Muscle layer of colon (tissue), 2 donors: ENCODE data around the gene ADGRG6.
"Not testable (repeated sequence)": the region's sequence is repeated elsewhere in the genome, so short reads cannot be mapped to it uniquely, and the experiment has no call there.

ENCODE experiments used
- H3K27ac ChIP-seq: one replicate; pipeline ENCODE4 v1.7.0; 2013; ENCODE audit warnings: low read depth, mild to moderate bottlenecking, low read length, moderate library complexity
- H3K27me3 ChIP-seq, 2 donors: one replicate each; pipeline ENCODE4 v1.7.0; 2013; ENCODE audit warnings: low read length in 2 of 2, mild to moderate bottlenecking in 2 of 2; ENCODE audit not compliant: insufficient read depth in 2 of 2, control insufficient read depth in 1 of 2
- H3K36me3 ChIP-seq: one replicate; pipeline ENCODE4 v1.7.0; 2013; ENCODE audit warnings: mild to moderate bottlenecking, low read length; ENCODE audit not compliant: insufficient read depth
- H3K4me1 ChIP-seq: one replicate; pipeline ENCODE4 v1.7.0; 2013; ENCODE audit warnings: mild to moderate bottlenecking, low read length; ENCODE audit not compliant: insufficient read depth
- H3K4me3 ChIP-seq, 2 donors: one replicate each; pipeline ENCODE4 v1.7.0; 2013; ENCODE audit warnings: low read length in 2 of 2, low read depth in 1 of 2, mild to moderate bottlenecking in 1 of 2, moderate library complexity in 1 of 2
- H3K9ac ChIP-seq: one replicate; pipeline ENCODE4 v1.7.0; 2013; ENCODE audit warnings: low read length
- H3K9me3 ChIP-seq: one replicate; pipeline ENCODE4 v1.7.0; 2013; ENCODE audit warnings: mild to moderate bottlenecking, low read length
- donor health status: abdominal sarcoma.
- donor health status: Adenocarcinoma of cecum.

ADGRG6 gene

DNA sequence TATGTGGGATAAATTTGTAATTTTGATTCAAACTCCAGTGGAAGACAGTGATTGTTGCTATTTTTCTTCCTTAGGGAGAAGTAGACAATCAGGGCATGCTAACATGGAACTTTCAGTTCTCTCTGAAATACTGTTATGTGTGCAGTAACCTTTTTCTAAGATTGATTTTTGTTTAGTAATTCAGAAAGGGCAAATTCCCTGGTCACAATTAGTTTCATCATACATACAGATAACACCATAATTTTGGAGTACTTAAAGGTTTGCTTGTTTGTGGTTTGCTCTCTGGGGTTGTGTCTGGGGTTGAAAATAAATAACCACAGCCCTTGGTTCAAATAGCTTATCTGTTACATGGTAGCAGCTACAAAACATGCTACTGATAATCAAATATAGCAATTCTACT lies 34.4 kb downstream of the ADGRG6 start:
- Histone ChIP-seq H3K27ac (no peak overlapping the region), H3K27me3 (no peaks in the 10 kb centered on the region), H3K36me3 (no peaks in the 10 kb centered on the region), H3K4me3 (no peak overlapping the region), H3K9me3 (no peaks in the 10 kb centered on the region), H3K4me1 (no peaks in the 10 kb centered on the region), H3K9ac (no peak overlapping the region)

DNA sequence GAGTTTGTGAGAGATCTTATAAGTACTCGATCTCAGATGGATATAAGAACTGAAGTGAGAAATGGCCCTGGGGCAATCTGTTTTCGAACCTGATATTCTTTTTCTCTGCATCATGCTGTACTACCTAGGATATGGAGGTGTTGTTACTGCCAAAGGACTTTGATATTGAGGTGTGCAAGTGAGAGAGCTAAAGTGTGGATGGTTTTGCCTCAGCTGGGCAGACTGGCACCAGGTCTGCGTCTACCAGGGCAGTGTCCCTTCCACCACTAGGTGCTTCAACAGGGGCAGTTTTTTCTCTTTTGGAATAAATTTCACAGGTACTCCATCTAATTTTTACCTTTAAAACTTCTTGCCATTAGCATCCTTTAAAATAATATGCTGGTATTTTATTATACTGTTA lies 35.0 kb downstream of the ADGRG6 start:
- no peaks in the 10 kb centered on the region for H3K36me3 ChIP-seq
- H3K27ac ChIP-seq: no peak overlapping the region
- H3K4me1 ChIP-seq: no peaks in the 10 kb centered on the region
- H3K9me3 ChIP-seq: no peaks in the 10 kb centered on the region
- no peak overlapping the region for H3K9ac ChIP-seq
- no peaks in the 10 kb centered on the region for H3K27me3 ChIP-seq
- no peak overlapping the region for H3K4me3 ChIP-seq

DNA sequence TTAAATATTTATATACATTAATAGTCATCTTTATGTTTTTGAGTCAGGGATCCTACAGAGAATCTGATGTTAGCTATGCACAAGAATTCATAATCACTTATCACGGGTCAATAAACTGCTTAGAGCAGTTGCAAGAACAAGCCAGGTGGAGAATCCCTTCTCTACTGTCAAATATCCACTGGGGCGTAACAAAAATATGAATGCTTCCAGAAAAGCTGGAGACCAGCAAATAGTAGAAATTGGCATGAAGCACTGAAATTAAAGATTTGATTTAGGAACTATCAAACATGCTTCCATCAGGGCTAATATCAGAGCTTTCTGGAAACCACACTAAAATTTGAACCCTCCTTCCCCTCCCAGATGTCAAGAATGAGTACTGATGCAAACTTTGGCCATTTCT lies 37.3 kb downstream of the ADGRG6 start:
- Histone ChIP-seq H3K9ac (no peak overlapping the region), H3K4me3 (no peak overlapping the region), H3K36me3 (no peaks in the 10 kb centered on the region), H3K9me3 (no peaks in the 10 kb centered on the region), H3K27ac (no peak overlapping the region), H3K4me1 (no peaks in the 10 kb centered on the region), H3K27me3 (no peaks in the 10 kb centered on the region)

DNA sequence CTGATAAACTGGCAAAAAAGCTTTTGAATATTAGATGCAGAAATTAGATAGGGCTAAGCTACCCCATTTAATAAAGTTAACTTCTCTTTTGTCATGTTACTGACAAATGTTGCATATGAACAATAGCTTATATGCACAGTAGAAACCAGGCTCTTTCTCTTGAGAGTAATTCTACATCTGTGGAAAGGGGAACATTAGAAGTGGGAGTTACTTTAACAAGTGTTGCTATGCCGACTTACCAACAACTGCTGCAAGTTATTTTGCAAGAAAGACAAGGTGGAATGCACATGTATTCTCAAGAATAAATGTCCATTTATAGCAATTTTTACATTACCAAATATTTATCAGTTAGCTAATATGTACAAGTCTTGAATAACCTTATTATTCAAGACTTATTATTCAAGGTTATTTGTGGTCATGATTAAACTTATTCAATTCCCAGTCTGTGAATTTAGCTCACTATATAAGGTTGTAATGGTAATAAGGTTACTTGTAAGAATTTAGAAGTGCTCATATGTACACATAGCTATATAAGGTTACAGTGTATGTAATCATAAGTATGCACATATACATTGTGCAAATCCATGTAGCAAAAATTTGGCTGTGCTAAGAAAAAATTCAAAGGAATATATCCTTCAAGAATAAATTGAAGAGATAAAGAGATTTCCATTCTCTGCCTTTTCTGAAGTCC lies 38.3 kb downstream of the ADGRG6 start:
- no peaks in the 10 kb centered on the region for H3K9me3 ChIP-seq
- no peak overlapping the region for H3K4me3 ChIP-seq
- no peak overlapping the region for H3K9ac ChIP-seq
- no peaks in the 10 kb centered on the region for H3K27me3 ChIP-seq
- H3K36me3 ChIP-seq: no peaks in the 10 kb centered on the region
- H3K4me1 ChIP-seq: no peaks in the 10 kb centered on the region
- no peak overlapping the region for H3K27ac ChIP-seq

DNA sequence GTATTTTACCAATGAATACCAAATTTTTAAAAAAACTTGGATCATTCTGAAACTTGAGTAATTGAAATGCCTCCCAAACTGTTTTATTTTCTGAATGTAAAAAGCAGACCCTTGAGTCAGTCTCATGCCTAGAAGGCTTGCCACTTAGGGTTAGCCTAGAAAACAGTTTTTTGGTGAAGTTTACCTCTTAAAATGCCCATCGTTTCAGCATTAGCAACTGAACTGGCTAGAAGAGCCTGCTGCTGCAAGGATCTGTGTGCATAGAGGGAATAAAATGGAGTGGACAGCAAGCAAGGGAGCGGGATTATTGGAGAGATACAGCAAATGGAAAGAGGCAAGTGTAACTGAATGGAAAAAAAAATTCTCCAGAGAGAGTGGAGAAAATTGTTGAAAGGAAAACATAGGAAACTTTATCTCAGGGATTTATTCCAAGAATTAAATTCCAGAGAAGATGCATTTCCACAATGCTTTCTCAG lies 40.1 kb downstream of the ADGRG6 start:
- H3K9me3 ChIP-seq: no peaks in the 10 kb centered on the region
- H3K36me3 ChIP-seq: no peaks in the 10 kb centered on the region
- no peaks in the 10 kb centered on the region for H3K4me1 ChIP-seq
- H3K27me3 ChIP-seq: no peaks in the 10 kb centered on the region
- no peak overlapping the region for H3K4me3 ChIP-seq
- H3K27ac ChIP-seq: no peak overlapping the region
- H3K9ac ChIP-seq: no peak overlapping the region

DNA sequence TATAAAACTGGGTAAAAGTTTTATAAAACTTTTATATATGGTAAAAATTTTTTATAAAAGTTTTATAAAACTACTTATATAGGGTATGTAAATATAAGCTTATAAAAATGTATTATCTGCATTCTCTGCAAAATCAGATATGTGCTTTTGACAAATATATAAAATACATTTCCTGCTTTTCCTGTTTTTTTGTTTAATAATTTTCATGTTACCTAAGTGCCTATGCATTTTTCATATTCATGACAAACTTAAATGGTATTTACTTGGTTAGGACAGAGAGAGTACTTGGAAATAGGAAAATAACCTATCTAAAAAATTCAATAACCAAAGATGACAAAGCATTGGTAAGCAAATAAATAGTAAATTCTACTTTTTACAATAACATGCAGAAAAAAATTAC lies 41.2 kb downstream of the ADGRG6 start:
- Histone ChIP-seq H3K4me1 (no peaks in the 10 kb centered on the region), H3K9ac (no peak overlapping the region), H3K27ac (no peak overlapping the region), H3K9me3 (no peaks in the 10 kb centered on the region), H3K36me3 (no peaks in the 10 kb centered on the region), H3K4me3 (no peak overlapping the region), H3K27me3 (no peaks in the 10 kb centered on the region)

DNA sequence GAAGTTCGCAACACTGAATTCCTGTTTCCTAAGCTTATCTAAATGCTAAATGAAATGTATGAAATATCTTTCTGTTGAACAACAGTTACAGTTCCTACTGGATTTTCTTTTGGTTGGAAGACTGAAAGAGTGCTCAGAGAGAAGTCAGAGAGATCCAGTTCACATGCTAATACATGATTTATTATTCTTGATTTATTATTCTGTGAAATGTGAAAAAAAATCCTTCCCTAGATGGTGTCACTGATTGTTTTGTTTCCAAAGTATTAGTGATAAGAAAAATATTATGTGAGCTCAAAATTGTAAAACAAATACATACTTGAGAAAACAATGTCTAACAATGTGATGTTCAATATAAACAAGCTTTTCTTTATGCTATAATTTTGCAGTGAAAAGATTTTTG lies 42.1 kb downstream of the ADGRG6 start:
- no peak overlapping the region for H3K9ac ChIP-seq
- no peaks in the 10 kb centered on the region for H3K27me3 ChIP-seq
- H3K36me3 ChIP-seq: no peaks in the 10 kb centered on the region
- no peaks in the 10 kb centered on the region for H3K4me1 ChIP-seq
- H3K4me3 ChIP-seq: no peak overlapping the region
- no peaks in the 10 kb centered on the region for H3K9me3 ChIP-seq
- no peak overlapping the region for H3K27ac ChIP-seq

DNA sequence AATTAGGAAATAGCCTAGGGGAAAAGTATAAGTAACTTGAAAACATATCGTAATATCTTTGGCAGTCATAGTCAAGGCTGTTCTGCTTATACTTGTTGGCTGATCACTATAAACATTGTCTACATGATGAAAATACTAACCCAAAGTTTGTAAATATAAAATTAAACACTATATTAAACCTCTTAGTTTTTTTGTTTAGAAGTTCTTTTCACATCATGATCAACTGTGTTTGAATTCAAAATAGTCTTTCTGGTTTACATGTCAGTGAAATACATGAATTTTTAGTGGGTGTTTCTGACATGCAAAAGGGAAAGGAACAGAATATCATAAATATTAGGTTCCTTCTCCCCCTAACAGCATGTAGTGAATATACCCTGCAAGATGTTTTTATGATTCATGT lies 43.5 kb downstream of the ADGRG6 start:
- H3K4me1 ChIP-seq: no peaks in the 10 kb centered on the region
- no peak overlapping the region for H3K27ac ChIP-seq
- H3K9ac ChIP-seq: no peak overlapping the region
- no peak overlapping the region for H3K4me3 ChIP-seq
- no peaks in the 10 kb centered on the region for H3K27me3 ChIP-seq
- H3K36me3 ChIP-seq: no peaks in the 10 kb centered on the region
- H3K9me3 ChIP-seq: no peaks in the 10 kb centered on the region

DNA sequence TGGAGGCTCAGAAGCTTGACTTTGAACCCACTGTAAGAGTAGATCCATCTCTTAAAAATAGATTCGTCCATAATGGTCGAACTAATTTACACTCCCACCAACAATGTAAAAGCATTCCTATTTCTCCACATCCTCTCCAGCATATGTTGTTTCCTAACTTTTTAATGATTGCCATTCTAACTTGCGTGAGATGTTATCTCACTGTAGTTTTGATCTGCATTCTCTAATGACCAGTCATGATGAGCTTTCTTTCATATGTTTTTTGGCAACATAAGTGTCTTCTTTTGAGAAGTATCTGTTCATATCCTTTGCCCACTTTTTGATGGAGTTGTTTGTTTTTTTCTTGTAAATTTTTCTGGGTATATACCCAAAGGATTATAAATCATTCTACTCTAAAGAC lies 44.4 kb downstream of the ADGRG6 start:
- H3K9ac ChIP-seq, H3K4me3 ChIP-seq, H3K4me1 ChIP-seq, H3K36me3 ChIP-seq, H3K27ac ChIP-seq, H3K9me3 ChIP-seq, H3K27me3 ChIP-seq: not testable (repeated sequence)

DNA sequence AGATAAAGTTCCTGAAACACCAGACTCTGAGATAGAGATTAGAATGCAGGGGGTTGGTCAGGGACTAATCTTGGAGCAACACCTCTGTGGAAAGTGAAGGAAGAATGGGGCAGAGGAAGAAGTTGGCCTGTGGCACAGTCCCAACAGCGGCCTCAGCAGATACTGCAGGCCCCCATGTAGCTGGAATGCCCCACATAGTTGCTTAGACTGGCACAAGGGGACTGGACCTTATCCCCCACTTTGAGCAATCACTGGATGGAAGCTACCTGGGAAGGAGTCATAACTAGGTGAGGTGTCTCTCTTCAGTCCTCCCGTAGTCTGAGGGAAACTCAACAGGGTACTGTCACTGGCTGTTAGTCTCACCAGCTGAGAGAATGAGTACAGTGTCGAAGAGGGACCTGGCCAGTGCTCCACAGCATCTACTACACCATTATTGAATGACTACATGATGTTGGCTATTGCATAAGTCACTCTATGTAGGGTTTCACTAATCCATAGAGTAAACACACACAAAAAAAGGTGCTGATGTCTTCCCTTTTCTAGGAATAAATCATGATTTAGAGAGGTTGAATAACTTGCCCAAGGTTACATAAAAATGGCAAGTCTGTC lies 47.5 kb downstream of the ADGRG6 start:
- Histone ChIP-seq H3K4me1 (no peaks in the 10 kb centered on the region), H3K27ac (no peak overlapping the region), H3K9me3 (no peaks in the 10 kb centered on the region), H3K36me3 (no peaks in the 10 kb centered on the region), H3K4me3 (no peak overlapping the region), H3K9ac (no peak overlapping the region), H3K27me3 (no peaks in the 10 kb centered on the region)

DNA sequence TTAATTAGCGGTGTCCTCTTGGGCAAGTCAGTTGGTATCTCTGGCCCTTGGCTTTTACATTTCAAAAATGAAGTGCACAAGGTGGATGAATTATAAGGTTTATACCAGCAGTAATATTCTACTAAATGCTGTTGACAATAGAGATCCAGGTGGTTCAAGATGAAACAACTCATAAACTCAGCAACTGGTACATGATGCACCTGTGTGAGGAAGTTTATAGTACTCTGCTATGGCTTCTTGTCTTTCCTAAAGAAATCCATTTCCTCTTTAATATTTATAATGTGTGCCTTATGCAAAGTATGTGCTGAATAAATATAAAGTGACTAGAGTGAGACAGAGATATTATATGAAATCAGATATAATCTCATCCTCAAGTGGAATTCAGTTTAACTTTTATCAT lies 48.5 kb downstream of the ADGRG6 start:
- H3K27me3 ChIP-seq: no peaks in the 10 kb centered on the region
- no peaks in the 10 kb centered on the region for H3K9me3 ChIP-seq
- H3K4me3 ChIP-seq: no peak overlapping the region
- H3K36me3 ChIP-seq: no peaks in the 10 kb centered on the region
- no peak overlapping the region for H3K27ac ChIP-seq
- no peak overlapping the region for H3K9ac ChIP-seq
- no peaks in the 10 kb centered on the region for H3K4me1 ChIP-seq

DNA sequence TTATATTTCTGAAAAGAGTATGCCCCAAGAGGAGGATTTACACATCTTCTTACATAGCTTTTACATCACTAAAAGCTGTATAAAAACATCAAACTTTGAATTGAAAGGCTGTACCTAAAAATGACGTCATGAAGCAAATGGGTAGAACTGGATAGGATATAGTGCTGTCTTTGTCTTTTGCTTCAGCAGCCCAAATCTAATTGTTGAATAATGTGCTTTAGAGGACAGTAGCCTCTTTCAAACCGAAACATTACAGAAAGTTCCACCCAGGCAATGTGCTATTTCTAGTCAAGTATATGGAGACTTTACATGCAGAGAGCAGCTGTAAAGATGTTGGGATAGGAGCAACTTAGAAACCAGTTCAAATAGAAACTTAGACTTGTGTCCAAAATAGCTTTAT lies 51.9 kb downstream of the ADGRG6 start:
- Histone ChIP-seq H3K9ac (no peak overlapping the region), H3K36me3 (no peaks in the 10 kb centered on the region), H3K27me3 (no peaks in the 10 kb centered on the region), H3K4me3 (no peak overlapping the region), H3K4me1 (no peaks in the 10 kb centered on the region), H3K27ac (no peak overlapping the region), H3K9me3 (no peaks in the 10 kb centered on the region)
